Measurements from ENCODE around the gene SMPD1.

The SMPD1 gene

DNA sequence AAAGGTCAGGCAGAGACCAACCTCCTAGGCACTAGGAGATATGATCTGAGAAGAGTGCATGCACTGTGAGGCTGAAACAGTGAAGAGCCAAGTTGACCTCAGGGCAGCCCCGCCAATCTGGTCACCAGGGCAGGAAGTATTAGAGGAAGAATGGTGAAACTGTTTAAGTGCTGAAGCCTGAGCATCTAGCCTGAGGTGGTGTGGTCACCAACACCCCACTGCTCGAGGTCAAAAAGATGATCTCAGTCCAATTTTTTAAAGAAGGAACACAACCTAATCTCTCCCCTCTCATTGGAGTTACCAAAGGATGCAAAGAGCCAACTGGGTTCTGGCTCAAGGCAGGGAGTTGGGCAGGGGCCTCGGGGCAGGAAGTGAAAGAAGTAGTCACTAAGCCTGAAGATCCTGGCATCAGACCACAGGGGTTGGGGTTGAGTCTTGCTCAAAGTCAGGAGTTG lies 24.6 kb downstream of the SMPD1 start:
- DNase-seq (ENCODE audit: low read depth in 3 of 3), result no peak

DNA sequence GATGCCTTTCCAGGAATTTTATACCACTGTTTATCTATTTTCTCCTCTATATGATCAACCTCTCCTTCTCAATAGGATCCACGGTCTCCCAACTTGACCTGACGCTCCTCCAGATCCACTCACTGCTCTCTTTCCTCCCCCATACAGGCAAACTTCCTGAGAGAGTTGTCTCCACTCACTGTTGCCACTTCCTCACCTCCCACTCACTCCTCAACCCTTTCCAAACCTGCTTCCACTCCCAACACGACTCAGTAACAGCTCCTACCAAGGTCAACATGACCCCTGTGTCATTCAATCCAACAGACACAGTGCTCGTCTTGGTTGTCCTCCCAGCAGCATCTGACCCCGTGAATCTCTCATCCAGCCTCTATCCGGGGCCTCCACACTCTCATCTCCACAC lies 25.5 kb downstream of the SMPD1 start:
- DNase-seq (ENCODE audit: low read depth in 3 of 3), result no peak

DNA sequence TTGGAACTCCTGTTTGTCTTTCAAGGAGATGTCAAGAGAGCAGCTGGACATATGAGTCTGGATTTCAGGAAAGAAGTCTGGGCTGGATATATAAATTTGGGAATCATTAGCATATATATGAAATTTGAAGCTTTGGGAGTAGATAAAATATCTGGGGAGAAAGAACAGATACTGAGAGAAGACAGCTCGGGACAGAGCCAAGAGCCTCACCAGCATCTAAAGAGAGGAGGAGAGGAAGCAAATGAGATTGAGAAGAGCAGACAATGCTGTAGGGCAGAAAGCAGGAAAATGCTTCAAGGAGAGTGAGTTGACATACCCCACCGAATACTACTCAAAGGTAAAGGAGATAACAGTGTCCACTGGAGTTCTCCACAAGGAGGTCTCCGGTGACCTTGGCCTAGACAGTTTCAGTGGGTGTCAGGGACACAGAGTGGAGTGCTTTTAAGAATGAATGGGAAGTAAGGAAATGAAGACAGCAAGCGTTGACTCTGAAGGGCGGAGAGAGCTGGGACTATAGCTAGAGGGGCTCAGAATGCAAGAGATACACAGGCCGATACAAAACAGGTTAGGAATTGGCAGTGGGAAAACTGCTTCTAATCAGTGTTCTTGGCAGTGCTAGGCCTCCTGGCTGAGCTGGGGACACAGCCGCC lies 27.8 kb downstream of the SMPD1 start:
- DNase-seq (ENCODE audit: low read depth in 3 of 3), result no peak

DNA sequence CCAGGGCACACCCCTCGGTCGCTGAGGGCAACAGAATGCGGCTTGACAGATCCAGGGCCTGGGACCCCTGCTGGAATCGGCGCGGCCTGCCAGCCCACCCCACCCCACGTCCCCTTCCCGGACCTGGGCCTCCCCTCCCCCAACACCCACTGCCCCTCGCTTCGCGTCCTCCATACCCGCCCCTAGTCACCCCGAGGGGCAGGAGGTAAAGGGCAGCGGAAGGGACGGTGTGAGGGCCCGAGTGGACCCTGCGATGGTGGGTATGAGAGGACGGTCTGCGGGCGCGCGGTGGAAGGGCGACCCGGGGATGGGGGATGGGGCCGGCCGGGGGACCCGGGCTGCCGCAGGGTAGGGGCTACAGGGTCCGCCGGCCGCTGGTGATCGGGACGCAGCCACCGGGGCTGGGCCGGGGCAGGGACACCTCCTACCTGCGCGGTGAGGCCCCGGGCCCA lies 28.3 kb downstream of the SMPD1 start:
- no peak for DNase-seq (ENCODE audit: low read depth in 3 of 3)

DNA sequence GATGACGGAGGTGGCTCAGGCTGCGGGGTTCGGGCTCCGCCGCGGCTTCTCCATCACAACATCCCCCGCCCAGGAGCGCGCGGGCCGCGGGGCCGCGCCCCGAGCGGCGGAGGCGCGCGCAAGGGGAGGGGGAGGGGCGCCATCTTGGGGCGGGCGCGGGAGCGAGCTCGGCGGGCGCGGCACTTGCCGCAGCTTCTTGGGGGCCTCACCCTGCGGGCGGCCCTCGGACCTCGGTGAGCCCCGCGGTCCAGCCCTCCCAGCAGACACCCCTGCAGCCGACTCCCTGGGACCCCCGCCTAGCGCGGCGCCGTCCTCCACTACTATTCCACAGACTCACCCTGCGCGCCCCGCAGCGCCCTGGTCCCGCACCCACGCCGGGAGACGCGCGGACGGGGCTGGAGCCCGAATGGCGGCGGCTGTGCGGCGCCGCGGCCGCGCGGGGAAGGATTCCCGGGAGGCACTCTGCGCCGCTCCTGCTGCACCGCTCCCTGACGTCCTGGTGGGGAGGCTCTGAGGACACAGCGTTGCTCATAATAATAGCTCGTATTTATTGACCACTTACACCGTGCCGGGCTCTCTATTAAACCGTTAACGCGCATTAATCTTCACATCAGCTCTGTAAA lies 28.8 kb downstream of the SMPD1 start, which contains the start of gene APBB1:
Gene APBB1 (minus strand): TSS at position 86 of the 623 bp plus-strand sequence. CDS start 7,747 bp downstream, outside the sequence.
- peak; percentile 33 to 69 (median 55) for DNase-seq (ENCODE audit: low read depth in 3 of 3)

DNA sequence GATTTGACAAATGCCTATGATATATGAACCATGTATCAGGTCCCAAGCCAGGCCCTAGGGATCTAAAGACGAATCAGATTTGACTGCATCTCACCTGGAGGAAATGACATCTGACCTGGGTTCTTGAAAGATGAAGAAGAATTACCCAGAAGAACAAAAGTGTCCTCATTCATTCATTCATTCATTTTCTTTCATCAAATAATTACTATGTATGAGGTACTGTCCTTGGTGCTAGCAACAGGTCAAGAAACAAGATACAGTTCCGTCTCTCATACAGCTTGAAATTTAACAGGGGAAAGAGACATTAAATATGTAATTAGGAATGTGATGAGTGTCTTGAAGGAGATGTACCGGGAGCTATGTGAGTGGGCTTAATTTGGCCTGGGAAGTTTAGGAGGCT lies 30.4 kb downstream of the SMPD1 start:
- no peak for DNase-seq (ENCODE audit: low read depth in 3 of 3)

DNA sequence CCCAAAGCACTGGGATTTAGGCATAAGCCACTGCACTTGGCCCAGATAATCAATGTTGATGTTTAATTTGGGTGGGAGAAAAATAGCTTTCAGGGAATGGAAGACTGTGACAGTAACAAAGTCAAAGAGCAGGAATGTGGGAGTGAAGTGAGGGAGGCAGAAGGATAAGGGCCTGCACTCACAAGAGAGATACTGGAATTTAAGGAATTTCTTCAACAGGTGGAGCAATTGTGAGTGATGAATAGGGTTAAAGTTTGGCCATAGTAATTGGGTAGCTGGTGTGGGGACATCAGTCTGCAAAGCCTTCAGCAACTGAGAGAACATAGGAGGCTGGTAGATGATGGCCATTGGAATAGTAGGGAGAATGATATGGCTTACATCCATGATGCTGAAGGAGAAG lies 37.2 kb downstream of the SMPD1 start:
- no peak for DNase-seq (ENCODE audit: low read depth in 3 of 3)

DNA sequence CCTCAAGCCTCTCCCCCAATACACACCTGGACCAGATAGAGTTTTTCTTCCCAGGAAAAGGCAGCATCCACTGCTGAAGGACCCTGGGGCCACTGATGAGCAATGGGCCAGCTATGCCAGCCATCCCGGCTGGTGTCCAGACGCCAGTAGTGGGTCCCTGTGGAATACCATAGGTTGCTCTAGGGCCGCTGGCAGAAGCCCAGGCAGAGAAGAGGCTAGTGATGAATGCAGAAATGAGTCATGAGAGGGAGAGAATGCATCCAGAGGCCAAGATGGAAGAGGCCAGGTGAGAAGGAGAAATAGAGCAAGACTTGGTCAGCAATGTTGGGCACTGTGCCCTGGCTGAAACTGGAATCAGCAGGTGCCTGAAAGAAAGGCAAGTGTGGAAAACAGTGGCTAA lies 41.6 kb downstream of the SMPD1 start:
- DNase-seq (ENCODE audit: low read depth in 3 of 3), result no peak

DNA sequence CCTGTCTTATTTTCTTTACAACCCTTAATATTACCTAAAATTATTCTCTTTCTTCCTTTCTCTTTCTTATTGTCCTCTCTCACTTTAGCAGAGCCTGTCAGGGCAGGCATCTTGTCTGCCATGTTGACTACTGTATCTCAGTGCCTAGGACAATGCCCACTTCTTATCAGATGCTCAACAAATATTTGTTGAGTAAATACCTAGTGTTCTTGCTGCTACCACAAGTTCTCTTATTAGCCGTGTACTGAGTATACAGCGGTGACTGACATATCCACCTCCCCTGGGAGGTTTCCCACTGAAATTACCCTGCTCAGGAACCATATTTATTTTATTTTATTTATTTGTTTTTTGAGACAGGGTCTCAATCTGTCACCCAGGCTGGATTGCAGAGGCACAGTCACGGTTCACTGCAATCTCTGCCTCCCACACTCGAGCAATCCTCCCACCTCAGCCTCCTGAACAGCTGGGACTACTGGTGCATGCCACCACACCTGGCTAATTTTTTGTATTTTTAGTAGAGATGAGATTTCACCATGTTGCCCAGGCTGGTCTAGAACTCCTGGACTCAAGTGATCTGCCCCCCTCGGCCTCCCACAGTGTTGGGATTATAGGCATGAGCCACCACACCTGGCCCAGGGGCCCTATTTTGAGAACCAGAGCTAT lies 43.9 kb downstream of the SMPD1 start:
- no peak for DNase-seq (ENCODE audit: low read depth in 3 of 3)

DNA sequence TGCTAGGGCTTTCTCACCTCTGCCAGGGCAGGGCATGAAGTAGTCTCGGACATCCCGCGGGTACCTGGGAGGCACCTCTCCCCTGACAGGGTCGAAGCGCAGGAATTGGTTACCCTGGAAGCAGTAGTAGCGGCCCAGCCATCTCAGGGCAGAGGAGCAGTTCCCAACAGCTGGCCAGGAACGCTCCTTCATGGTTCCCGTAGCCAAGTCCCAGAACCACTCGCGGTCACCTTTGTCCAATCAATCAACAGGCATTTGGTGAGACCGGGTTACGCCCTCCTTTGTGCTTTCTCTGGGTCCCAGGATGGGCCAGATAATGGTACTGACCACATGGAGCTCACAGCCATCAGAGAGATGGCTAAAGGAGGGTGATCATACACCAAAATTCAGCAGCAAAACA lies 47.1 kb downstream of the SMPD1 start:
- DNase-seq (ENCODE audit: low read depth in 3 of 3), result no peak

DNA sequence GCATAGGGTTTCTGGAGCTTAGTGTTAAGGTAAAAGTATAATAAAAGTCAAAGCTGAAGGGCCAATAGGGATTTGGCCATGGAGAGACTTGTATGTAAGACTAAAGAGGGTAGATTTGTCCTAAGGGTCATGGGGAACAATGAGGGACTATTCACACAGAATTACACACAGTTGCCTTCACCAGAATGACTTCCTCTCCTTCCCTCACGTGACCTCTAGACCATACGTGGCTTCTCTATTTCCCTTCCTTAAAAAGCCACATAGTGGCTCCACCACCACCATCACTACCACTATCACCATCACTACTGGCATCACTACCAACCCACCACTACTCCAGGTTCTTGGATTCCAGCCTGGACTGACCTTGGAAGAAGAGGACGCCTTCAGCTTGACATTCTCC lies 47.7 kb downstream of the SMPD1 start:
- DNase-seq (ENCODE audit: low read depth in 3 of 3), result no peak

DNA sequence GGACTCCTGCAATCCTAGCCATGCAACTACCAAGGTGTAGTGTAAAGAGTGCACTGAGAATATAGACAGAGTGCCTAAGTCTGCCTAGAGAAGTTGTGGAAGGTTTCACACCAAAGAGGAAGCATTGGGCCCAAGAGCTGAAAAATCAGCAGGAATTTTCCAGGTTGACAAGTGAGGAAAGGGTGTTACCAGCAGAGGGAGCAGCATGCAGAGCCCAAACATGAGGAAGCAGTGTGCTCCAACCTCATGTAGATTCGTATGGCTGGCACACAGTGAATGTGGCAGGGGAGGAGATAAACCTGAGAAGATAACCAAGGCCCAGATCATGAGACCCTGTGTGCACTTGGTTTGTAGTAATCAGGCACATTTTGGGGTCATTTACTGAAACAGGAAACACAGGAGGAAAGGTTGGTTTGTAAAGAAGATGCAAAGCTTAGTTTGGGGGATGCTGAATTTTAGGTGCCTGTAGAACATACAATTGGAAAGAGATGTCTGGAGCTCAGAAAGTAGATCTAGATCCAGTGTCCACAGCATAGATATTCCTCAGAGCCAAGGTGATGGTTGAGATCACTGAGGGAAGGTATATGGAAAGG lies 48.8 kb downstream of the SMPD1 start:
- DNase-seq (ENCODE audit: low read depth in 3 of 3), result peak in 1 of 3 experiments; percentile 20

DNA sequence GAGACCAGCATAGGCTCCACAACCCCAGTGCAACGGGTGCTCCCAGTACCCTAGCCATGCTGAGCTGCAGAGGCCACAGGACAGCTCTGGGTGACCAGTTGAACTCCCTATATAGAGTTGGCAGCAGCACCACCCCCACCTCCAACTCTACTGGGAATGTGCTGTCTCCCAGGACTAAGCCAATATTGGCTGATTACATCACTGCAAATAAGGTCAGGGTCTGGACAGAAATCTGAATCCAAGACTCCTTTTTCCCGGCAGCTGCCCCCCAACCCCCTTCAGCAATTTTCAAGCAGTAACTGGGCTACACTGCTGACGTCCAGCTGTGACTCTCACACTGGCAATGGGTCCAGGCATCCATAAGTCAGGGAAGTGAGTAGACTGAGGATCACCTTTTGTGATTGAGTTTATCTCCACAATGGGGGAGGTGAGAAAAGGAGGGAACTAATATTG lies 50.7 kb downstream of the SMPD1 start, which contains the start of gene HPX:
Gene HPX (minus strand): TSS at position 82 of the 453 bp plus-strand sequence. CDS start 24 bp downstream, at position 58.
- no peak for DNase-seq (ENCODE audit: low read depth in 3 of 3)

DNA sequence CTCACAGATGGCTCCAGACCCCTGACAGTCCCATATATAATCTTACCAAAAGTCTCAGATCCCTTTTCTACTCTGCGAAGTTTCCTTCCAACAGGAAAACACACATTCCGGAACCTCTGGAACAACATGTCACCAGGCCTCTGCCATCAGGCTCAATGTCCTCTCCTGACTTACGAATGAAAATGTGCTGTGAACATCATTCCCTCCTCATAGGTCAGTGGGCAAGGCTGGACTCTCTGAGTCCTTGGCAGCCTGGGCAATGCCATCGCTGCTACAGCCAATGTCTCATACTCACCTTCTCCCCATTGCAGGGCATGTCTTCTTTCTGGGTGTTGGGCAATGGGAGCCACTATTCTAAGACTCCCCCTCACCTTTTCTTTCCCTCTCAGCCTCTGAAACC lies 52.2 kb downstream of the SMPD1 start:
- DNase-seq (ENCODE audit: low read depth in 3 of 3), result no peak

DNA sequence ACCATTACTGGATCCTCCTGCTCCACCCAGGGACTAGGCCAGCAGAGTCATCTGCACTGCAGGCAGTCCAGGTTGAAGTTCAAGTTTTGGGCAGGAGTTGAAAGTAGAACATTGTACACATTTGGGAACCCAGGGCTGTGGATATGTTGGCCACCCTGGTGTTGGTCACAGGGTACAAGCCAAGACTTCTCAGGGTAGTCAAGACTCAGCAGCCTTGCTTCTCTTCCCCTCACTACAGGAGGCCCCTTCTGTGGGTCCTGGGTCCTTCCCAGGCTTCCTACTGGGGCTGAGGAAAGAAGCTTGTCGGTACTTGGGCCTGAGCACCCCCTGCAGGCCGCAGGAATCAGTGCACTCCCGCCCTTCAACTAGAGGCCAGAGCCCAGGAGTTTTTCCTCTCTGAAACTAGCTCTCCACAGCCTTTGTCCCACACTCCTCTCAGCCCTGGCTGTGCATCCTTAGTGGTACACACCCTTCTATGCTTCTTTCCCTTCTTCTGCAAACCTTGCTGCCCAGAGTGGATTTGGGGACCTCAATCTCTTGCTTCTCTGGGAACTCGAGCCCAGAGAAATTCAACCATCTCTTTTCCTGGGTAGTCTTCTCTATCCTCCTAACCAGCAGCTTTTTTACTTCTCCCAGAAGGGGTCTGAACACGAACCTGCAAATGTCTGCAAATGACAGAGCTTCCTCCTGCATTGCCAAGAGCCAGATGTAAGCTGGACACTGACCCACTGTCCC lies 53.2 kb downstream of the SMPD1 start:
- DNase-seq (ENCODE audit: low read depth in 3 of 3), result peak in 2 of 3 experiments; percentile 19 to 49
